ENCODE data around the gene WDFY2. TPM values are rescaled to one million over a fixed set of nuclear protein-coding genes. Genes with fewer than 3 reads are reported as not detected.

The WDFY2 gene
- total RNA-seq, 1 donor from 2014 or later = 4.0 TPM

DNA sequence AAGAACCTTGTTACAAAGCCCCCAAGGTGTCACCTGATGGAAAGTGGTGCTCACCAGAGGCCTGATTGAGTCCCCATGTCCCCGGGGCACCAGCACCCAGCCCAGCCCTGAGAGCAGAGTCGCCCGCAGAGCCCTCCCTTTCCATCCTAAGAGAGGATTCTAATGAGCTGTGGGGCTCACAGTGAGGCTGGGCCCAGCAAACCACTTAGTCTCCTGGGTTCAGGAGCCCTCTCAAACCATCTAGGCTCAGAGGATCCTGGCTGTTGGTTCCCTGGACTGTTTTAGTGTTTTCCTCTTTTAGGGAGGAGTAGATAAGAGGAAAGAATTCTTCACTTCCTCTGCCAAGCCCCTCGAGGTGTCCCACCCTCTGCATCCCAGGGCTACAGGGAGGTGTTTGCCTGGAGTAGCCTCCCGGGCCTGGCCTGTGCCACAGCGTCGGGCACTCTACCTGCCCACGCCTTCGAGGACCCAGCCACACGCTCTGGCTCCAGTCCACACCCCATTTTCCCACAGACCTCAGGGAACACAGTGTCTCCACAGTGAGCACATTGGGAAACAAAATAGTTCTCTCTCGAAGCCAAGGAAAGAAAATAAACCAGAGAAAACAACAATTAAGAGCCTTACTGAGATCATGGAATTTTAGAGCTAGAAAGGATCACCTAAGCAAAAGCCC, 185.3 kb downstream of the WDFY2 start:
- peak; percentile 86 for ATAC-seq (ENCODE audit: poor library complexity)
- intact Hi-C loops (cut with DNase I) = no loop called here
- peak; percentile 80 for DNase-seq

DNA sequence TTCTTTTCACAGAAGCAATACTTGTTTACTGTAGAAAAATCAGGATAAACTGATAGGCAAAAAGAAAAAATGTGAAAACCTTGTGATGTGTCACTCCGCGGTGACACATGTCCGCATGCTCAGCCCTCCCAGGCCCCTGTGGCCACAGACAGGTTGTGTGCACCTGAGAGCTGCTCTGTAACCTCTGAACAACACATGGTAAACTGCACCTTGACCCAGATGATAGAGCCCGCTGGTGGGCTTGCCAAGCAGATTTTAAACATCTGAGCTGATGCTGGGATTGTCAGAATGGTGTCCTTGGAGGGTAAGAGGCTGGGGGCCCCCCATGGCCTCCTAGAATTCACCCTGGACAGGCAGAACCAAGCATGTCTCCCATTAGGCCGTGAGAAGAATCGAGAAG, 185.9 kb downstream of the WDFY2 start:
- ATAC-seq (ENCODE audit: poor library complexity) = no peak

DNA sequence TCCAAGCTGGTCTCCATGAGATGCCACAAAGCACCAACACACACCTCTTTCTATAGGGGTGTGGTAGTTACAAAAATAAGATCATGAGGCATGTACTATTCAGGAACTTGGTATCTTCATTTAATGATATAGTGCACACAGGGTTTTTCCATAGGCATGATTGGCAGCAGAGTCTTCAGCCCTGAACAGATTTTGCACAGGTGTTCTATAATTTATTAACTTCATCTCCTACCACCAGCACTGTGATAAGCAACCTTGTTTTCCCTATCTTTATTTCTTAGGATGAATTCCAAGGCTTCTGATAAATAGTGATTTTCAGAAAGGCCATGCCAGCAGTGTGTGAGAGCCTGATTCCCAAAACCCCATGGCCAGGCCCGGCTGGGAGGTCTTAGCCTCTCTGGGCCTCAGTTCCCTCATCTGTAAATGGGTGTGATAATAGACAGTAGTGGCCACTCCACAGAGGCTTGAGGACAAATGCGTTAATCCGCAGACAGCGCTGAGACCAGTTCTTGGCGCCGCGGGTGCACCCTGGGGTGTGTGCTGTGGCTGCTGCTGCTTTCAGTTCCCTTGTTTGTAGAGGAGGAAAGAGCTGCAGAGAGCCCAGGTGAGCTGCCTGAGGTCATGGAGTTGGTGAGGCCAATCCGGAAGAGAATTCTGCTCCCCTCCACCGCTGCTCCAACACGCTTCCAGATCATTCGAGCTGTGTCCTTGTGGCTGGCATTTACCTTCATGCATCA, 186.6 kb downstream of the WDFY2 start:
- DNase-seq (no peak), ATAC-seq (ENCODE audit: poor library complexity) (no peak)
- intact Hi-C loops (cut with DNase I) = no loop called here

More for the DNA sequence above, 185.9 kb downstream of the WDFY2 start:
- intact Hi-C loops (cut with DNase I) = no loop called here
- no peak for DNase-seq

DNA sequence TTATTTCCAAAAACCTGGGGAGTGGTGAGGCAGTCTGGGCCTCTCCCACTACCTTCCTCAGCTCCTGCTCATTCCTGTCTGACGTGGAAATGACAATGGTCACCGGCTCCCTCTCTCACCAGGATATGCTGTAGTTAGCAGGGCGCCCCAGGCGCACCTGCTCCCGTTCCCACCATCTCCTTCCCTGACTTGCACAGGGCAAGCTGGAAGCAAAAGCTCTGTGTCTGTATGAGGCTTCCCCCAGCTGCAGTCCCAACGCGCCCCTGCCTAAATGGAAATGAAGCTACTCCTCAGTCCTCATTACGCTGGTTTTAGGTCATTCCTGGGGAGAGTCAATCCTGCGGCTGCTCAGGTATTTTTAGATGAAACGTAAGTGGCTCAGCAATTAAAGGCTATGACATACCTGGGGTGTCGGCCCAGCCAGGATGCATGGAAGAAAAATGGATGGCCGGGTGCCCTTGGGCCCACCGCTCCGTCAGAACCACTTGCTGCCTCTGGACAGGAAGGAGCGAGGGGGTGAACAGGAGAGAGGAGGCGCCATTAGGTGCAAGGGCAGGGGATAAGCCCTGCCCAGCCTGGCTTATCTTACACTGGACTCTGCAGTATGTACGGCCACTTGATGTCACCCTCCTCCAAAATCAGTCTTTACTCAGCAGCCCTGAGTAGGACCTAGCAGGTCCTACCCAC, 187.3 kb downstream of the WDFY2 start:
- no peak for ATAC-seq (ENCODE audit: poor library complexity)
- no peak for DNase-seq
- intact Hi-C loops (cut with DNase I) = no loop called here

DNA sequence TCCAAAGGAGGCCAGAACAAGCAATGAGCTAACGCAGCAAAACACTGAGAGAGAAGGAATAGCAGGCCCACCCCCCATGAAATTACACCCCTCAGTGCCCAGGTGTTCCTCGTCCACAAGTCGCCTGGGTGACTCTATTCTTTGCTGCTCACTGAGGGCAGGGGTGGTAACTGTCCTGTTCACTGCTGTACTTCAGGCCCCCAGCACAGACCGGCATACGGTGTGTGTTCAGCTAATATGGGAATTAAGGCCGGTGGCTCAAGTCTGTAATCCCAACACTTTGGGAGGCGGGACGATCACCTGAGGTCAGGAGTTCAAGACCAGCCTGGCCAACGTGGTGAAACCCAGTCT, 187.8 kb downstream of the WDFY2 start:
- intact Hi-C loops (cut with DNase I) = no loop called here
- no peak for ATAC-seq (ENCODE audit: poor library complexity)
- no peak for DNase-seq

DNA sequence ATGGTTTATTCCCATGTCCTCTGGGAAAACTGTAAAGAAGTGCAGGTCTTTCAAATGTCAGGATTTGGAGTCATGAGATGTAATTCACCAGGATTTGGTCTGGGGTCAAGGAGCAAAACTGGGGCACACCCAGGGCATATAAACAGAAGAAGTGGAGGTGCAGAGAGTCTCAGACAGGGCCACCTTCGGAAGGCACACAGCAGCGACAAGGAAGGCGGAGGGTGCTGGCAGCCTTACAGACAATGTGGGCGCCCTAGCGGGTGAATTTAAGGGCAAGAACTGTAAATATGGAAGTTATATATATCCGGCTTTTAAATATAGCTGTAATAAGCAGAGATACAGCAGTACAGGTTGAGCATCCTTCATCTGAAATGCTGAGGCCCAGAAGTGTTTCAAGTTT, 188.5 kb downstream of the WDFY2 start:
- ATAC-seq (ENCODE audit: poor library complexity) (no peak), DNase-seq (no peak)
- intact Hi-C loops (cut with DNase I) = no loop called here

DNA sequence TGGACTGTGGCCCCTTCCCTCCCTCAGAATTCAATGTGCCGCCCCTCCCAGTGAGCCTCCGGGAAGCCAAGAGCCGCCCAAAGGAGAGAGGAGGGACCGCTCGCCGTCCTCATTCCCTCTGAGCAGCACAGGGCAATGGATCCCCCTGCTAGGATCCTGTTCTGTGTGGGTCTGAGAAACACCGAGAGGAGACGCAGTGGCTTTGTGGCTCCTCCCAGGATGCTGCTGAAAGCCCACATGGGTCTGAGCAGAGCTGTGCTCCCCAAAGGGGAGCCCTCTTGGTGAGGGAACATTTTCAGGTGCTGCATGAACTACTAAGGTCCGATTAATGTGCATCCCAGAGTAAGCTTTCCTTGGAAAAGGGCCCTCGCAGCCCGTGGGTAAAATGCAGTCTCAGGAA, 189.3 kb downstream of the WDFY2 start:
- ATAC-seq (ENCODE audit: poor library complexity) (no peak), DNase-seq (no peak)
- intact Hi-C loops (cut with DNase I) = no loop called here

DNA sequence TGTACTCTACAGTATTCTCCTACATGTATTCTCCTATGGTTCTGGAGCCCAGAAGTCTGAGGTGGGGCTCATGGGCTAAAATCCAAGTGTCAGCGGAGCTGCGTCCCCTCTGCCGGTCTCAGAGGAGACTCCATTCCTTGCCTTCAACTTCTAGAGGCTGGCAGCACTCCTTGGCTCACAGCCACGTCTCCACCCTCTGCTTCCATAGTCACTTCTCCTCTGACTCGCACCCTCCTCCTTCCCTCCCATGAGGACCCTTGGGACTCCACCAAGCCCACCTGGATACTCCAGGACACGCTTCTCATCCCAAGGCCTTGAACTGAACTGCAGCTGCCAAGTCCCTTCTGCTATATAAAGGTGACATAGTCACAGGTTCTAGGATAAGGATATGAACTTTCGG, 191.9 kb downstream of the WDFY2 start:
- DNase-seq = no peak
- intact Hi-C loops (cut with DNase I) = no loop called here

DNA sequence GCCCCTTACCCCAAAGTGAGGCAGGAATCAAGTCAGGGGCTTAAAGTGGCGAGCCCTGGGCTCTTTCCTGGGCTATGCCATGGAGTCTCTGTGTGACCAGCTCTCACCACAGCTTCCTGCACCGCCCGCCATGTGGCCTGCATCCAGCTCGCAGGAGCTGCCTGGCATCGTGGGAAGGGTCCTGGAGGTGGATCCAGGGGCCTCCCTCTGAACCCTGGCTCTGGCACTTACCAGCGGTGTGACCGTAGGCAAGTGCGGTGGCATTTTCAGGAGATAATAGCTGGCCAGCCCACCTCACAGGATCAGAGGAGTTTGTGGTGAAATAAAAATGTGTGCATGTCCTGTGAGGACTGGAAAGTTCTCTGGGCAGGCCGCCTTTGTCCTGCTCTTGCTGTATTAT, 193.7 kb downstream of the WDFY2 start:
- ATAC-seq (ENCODE audit: poor library complexity) (no peak), DNase-seq (no peak)
- intact Hi-C loops (cut with DNase I) = no loop called here

More for the DNA sequence above, 191.9 kb downstream of the WDFY2 start:
- ATAC-seq (ENCODE audit: poor library complexity) = no peak

DNA sequence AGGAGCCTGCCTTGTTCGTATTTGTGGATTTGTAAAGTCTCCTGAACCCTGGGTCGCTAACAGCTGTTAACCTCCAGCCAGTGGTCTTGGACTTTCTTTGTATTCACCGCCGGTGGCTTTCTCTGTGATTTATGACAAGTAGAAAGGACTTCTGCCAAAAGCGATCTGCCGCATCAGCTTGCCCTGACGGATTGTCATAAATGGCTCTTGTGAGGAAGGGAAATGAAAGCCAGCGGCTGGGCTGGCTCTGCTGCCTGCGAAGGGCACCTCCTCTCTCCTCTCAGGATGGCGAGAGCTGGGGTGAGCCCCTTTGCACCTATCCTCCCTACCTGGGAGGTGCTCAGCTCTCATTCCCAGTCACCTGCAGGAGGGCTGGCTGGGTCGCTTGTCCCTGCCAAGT, 194.1 kb downstream of the WDFY2 start:
- no peak for ATAC-seq (ENCODE audit: poor library complexity)
- no peak for DNase-seq
- intact Hi-C loops (cut with DNase I) = no loop called here

DNA sequence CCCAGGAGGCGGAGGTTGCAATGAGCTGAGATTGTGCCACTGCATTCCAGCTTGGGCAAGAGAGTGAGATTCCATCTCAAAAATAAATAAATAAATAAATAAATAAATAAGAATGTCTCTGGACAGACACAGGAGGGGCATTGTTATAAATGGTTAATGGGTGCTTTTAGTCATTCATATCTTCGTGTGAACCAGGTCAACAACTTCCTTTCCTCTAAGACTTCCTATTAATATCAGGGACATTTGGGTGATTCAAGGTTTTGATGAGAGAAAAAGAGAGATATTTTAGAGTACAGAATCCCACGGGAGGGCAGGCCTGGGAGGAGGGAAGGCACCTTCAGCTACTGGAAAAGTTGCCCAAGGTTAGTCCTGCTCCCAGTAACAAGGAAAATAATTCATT, 195.8 kb downstream of the WDFY2 start:
- no peak for ATAC-seq (ENCODE audit: poor library complexity)
- intact Hi-C loops (cut with DNase I) = no loop called here
- DNase-seq = no peak

DNA sequence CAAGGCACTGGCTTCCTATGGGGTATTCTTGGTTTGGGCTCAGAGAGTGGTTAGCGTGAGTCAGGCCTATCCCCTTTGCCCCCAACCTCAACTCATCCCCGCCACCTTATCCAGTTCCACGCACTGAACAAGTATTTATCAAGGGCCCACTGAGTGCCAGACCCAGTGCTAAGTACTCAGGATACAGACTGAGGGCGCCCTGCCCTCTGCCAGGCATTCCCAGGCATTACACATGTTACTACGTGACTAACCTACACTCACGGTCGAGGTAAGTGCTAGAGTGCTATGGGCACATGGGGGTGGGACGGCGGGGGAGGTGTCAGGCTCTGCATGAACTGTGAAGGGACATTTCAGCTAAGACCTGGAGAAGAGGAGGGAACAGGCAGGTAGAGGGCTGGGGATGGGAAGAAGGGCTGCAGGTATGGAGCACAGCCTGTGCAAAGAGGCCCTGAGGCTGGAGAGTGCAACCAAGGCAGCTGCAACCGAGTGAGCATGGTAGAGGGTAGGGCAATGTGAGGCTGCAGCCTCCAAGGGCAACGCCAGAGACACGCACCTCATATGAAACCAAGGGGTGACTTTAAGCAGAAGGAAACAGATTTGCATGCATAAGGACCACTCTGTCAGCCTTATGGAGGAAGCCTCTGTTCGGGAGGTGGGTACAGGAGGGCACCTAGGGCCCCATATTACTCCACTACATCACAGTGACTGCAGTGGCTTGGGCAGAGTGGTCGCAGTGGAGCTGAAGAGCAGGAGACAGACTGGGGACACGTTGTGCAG, 197.2 kb downstream of the WDFY2 start:
- peak; percentile 32 for ATAC-seq (ENCODE audit: poor library complexity)
- intact Hi-C loops (cut with DNase I) = no loop called here
- DNase-seq = no peak

DNA sequence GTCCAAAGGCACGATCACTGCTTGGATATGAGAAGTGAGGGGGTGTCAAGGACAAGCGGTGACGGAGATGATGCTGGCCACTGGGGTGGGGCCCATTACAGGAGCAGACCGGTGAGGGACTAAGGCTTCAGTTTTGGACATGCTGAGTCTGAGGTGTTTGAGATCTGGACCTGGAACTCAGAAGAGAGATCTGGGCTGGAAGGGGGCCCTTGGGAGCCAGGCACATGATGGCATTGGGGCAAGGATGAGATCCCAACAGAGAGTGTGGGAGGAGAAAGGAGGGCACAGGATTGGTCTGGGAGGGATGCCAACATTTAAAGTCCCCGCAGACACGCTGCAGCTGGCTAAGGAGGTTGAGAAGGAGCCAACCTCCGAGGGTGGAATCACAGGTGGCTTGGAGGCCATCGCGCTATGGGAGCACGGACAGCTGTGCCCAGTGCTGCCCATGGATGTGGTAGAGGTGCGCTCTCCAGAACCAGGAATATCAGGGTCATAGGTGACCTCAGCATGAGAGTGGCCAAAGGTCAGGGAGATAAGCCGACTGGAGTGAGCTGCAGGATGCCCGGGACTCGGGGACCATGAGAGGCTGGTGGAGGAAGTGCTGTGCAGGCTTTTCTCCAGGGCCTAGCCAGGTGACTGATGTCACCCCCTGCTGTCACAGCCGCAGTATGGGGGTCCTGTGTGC, 197.9 kb downstream of the WDFY2 start:
- no peak for ATAC-seq (ENCODE audit: poor library complexity)
- intact Hi-C loops (cut with DNase I) = no loop called here
- DNase-seq = no peak

DNA sequence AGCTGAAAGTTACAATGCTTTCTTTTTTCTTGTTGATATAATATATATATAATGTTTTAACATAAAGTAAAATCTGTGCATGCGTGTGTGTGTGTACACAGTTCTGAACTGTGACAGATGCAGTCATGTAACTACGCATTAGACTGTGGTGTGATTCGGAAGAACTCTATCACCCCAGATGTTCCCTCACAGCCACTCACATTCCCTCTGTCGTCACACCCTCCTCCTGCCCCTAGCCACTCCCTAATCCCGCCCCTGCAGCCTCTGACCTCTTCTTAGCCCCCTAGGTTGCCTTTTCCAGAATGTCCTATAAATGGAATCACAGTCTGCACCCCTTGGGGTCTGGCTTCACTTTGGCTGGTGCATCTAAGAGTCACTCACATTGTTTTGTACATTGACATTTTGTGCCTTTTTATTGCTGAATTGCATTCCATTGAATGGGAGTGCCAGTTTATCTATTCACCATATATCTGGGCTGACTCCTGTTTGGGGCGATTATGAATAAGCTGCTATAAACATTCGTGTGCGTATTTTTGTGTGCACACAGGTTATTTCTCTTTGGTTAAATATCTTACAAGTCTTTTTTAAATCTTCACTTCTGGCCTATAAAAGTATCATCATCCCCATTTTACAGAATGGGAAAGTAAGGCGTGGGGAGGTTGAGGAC, 199.3 kb downstream of the WDFY2 start:
- ATAC-seq (ENCODE audit: poor library complexity) (no peak), DNase-seq (no peak)
- intact Hi-C loops (cut with DNase I) = no loop called here

DNA sequence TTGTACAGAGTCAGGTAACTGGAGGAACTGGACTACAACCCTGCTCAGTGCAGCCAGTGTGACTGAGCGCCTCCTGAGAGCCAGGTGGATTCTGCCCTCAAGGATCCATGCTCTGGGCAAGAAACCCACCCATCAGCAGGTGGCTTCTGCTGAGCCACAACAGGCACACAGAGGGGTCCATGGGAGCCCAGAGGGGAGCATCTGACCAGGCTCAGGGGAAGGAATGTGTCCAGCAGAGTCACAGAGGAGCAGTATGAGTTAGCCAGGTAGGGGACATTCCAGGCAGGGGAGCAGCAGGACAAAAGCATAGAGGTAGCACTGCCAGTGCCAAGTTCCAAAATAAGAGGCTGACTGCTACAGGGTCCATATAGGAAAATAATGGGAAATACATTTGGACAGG, 199.8 kb downstream of the WDFY2 start:
- no peak for DNase-seq
- no peak for ATAC-seq (ENCODE audit: poor library complexity)
- intact Hi-C loops (cut with DNase I) = no loop called here

DNA sequence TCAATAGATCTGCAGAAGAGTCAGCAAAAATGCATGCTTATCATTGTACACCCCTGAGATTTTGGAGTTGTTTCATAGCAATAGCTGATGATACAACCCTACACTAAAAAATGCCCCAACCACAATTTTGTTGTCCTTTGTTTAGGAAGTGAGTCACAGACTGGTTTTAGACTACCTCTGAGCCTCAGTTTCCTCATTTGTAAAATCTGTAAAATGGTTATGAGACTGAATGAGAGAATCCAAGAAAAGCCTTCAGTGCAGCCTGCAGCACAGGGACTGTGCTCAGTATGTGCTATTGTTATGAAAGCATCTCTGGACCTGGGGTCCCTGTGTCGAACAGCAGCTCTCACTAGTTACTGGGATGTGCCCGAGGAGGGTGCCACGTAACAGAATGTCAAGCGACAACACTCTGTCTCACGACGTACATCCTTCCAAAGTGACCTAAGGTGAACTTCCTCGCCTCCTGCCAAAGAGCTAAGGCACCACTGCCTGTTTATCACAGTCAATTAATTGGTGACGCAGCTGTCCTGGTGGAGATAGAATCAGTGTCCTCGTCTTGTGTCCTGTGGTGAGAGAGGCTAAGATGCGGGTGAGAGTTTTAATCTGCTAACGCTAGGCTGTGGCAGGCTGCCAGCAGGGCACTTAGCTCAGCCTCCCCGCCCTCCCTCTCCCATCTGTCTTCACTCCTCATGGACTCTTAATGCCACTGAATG, 201.6 kb downstream of the WDFY2 start:
- intact Hi-C loops (cut with DNase I) = no loop called here
- ATAC-seq (ENCODE audit: poor library complexity) (peak; percentile 89), DNase-seq (peak; percentile 84)

DNA sequence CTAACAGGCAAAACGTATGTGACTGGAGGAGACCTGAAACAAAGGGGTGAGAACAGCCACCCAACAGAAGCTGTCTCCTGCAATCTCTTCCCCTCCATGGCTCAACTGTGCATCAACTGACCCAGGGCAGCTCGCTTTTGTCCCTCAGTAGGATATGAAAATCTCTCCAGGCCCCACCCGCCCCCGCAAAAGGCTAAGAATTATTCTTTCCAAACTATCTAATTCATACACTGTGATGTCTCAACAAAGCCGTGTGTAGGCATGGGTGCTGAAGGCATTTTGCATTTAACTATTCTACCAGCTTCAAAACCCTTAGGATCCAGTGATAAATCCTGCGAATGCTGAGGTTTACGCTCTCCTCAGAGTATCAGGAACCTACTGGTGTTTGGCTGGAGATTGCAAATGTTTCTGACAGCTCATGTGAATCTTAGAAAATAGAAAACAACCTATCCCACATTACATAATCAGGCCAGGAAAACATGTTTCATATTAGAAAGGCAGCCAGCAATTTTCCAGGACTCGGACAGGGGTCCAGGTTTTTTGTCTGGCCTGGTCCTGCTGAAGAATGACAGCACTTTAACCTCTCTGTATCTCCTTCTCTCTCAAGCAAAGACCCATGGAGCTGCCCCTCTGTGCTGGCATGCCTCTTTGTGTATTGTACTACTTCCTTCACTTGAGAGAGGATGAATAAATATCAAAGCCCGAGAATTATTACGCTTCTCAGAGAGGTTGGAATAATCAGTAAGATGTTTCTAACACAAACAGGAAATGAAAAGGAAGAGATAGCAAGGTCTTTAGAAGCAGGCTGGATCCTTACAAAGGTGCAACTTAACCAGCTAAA, 202.4 kb downstream of the WDFY2 start:
- intact Hi-C loops (cut with DNase I) = no loop called here
- ATAC-seq (ENCODE audit: poor library complexity) = peak; percentile 26
- DNase-seq = no peak
